Activated CD4-positive, CD25-positive, alpha-beta regulatory T cell treated with anti-CD3 and anti-CD28 coated beads, Interleukin-2, amount 50 U/mL, for 16 hours (primary cell): ENCODE measurements around the gene PREX1.

ENCODE experiments used
- DNase-seq: peaks from one replicate; pipeline ENCODE4 v3.0.0-alpha.2; 2020; ENCODE audit warnings: low read depth, low spot score

PREX1 gene

GRCh38 chr20:48586730-48587129 lies 241.1 kb downstream of the PREX1 start:
- DNase-seq = no peak

- no peak for DNase-seq
These were observed 242.5 kb downstream of the PREX1 start for GRCh38 chr20:48585061-48585870.

GRCh38 chr20:48584391-48585060 lies 243.3 kb downstream of the PREX1 start:
- no peak for DNase-seq

GRCh38 chr20:48583801-48584200 lies 244.0 kb downstream of the PREX1 start:
- DNase-seq = no peak

GRCh38 chr20:48583171-48583570 lies 244.6 kb downstream of the PREX1 start:
- DNase-seq = no peak

GRCh38 chr20:48582673-48582985 lies 245.2 kb downstream of the PREX1 start:
- DNase-seq = no peak

GRCh38 chr20:48581167-48581566 lies 246.6 kb downstream of the PREX1 start:
- no peak for DNase-seq

- no peak for DNase-seq
These were observed 249.3 kb downstream of the PREX1 start for GRCh38 chr20:48578397-48579098.

- no peak for DNase-seq
These were observed 250.2 kb downstream of the PREX1 start for GRCh38 chr20:48577557-48577956.

GRCh38 chr20:48574383-48574782 lies 253.4 kb downstream of the PREX1 start:
- DNase-seq = no peak
